ENCODE data around the gene DLL4.

The DLL4 gene

GRCh38 chr15:40922608-40923005 lies 6.5 kb upstream of the DLL4 start:
- TF ChIP-seq SIN3A (IDR thresholded peaks at IDR 0.05; ENCODE audit: borderline replicate concordance, insufficient read depth, low read length) = no peak

GRCh38 chr15:40923551-40923950 lies 5.6 kb upstream of the DLL4 start:
- TF ChIP-seq, protein P1, sequence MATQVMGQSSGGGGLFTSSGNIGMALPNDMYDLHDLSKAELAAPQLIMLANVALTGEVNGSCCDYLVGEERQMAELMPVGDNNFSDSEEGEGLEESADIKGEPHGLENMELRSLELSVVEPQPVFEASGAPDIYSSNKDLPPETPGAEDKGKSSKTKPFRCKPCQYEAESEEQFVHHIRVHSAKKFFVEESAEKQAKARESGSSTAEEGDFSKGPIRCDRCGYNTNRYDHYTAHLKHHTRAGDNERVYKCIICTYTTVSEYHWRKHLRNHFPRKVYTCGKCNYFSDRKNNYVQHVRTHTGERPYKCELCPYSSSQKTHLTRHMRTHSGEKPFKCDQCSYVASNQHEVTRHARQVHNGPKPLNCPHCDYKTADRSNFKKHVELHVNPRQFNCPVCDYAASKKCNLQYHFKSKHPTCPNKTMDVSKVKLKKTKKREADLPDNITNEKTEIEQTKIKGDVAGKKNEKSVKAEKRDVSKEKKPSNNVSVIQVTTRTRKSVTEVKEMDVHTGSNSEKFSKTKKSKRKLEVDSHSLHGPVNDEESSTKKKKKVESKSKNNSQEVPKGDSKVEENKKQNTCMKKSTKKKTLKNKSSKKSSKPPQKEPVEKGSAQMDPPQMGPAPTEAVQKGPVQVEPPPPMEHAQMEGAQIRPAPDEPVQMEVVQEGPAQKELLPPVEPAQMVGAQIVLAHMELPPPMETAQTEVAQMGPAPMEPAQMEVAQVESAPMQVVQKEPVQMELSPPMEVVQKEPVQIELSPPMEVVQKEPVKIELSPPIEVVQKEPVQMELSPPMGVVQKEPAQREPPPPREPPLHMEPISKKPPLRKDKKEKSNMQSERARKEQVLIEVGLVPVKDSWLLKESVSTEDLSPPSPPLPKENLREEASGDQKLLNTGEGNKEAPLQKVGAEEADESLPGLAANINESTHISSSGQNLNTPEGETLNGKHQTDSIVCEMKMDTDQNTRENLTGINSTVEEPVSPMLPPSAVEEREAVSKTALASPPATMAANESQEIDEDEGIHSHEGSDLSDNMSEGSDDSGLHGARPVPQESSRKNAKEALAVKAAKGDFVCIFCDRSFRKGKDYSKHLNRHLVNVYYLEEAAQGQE (IDR thresholded peaks at IDR 0.05; ENCODE audit: insufficient read depth in 1 of 2, low read depth in 2 of 2, low read length in 2 of 2) = no peak
- TF ChIP-seq SIN3A (IDR thresholded peaks at IDR 0.05; ENCODE audit: borderline replicate concordance, insufficient read depth, low read length) = no peak
- TF ChIP-seq FOXP2 (optimal IDR thresholded peaks at IDR 0.05; ENCODE audit: borderline replicate concordance, extremely low read depth, extremely low read length, insufficient read depth) = no peak
- no peak for TF ChIP-seq TAF1 (IDR thresholded peaks at IDR 0.05; ENCODE audit: borderline replicate concordance, insufficient read depth, low read length)

DNA sequence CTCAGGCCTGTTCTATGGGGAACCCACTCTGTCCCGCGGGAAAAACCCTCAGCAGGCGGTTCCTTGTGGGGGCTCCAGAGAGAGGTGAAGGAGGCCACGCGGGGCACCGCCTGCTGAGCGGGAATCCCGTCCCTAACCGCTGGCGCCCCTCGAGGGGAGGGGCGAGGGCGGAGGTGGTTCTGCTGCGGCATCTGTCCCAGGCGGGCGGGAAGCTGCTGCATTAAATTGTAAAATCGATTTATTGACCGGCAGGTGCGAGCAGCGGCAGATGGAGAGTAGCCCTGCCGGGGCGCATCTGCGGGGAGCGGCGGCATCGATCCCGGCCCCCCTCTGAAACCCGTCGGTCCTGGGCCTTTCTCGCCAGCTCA lies 3.7 kb upstream of the DLL4 start:
- TF ChIP-seq FOXP2 (optimal IDR thresholded peaks at IDR 0.05; ENCODE audit: borderline replicate concordance, extremely low read depth, extremely low read length, insufficient read depth) (no peak), TAF1 (IDR thresholded peaks at IDR 0.05; ENCODE audit: borderline replicate concordance, insufficient read depth, low read length) (no peak), SIN3A (IDR thresholded peaks at IDR 0.05; ENCODE audit: borderline replicate concordance, insufficient read depth, low read length) (no peak), POLR2AphosphoS5 (IDR thresholded peaks at IDR 0.05; ENCODE audit: low read depth, low read length) (no peak)
- TF ChIP-seq, protein P1 (IDR thresholded peaks at IDR 0.05; ENCODE audit: insufficient read depth in 1 of 2, low read depth in 2 of 2, low read length in 2 of 2) = no peak

GRCh38 chr15:40925863-40926658 lies 3.1 kb upstream of the DLL4 start:
- TF ChIP-seq SIN3A (IDR thresholded peaks at IDR 0.05; ENCODE audit: borderline replicate concordance, insufficient read depth, low read length) (no peak), TAF1 (IDR thresholded peaks at IDR 0.05; ENCODE audit: borderline replicate concordance, insufficient read depth, low read length) (no peak), FOXP2 (optimal IDR thresholded peaks at IDR 0.05; ENCODE audit: borderline replicate concordance, extremely low read depth, extremely low read length, insufficient read depth) (no peak), POLR2AphosphoS5 (IDR thresholded peaks at IDR 0.05; ENCODE audit: low read depth, low read length) (no peak)
- TF ChIP-seq, protein P1 (IDR thresholded peaks at IDR 0.05; ENCODE audit: insufficient read depth in 1 of 2, low read depth in 2 of 2, low read length in 2 of 2) = no peak

- TF ChIP-seq FOXP2 (optimal IDR thresholded peaks at IDR 0.05; ENCODE audit: borderline replicate concordance, extremely low read depth, extremely low read length, insufficient read depth) (no peak), SIN3A (IDR thresholded peaks at IDR 0.05; ENCODE audit: borderline replicate concordance, insufficient read depth, low read length) (no peak)
- TF ChIP-seq, protein P1 (IDR thresholded peaks at IDR 0.05; ENCODE audit: insufficient read depth in 1 of 2, low read depth in 2 of 2, low read length in 2 of 2) = no peak
Observed at GRCh38 chr15:40926659-40927494, 2.3 kb upstream of the DLL4 start.
